NB4 (cell line): ENCODE data around the gene ME3.

Source experiments
- POLR2A ChIP-seq: IDR thresholded peaks from 2 replicates; pipeline ENCODE4 v1.6.1; 2011; ENCODE audit warnings: mild to moderate bottlenecking; ENCODE audit not compliant: insufficient read length; ENCODE audit errors: extremely low read depth
- TF ChIP-seq, protein P1 (sequence below): IDR thresholded peaks from one replicate; pipeline ENCODE4 v1.5.1; 2012; ENCODE audit warnings: low read depth, low read length

- TF ChIP-seq, protein P1, sequence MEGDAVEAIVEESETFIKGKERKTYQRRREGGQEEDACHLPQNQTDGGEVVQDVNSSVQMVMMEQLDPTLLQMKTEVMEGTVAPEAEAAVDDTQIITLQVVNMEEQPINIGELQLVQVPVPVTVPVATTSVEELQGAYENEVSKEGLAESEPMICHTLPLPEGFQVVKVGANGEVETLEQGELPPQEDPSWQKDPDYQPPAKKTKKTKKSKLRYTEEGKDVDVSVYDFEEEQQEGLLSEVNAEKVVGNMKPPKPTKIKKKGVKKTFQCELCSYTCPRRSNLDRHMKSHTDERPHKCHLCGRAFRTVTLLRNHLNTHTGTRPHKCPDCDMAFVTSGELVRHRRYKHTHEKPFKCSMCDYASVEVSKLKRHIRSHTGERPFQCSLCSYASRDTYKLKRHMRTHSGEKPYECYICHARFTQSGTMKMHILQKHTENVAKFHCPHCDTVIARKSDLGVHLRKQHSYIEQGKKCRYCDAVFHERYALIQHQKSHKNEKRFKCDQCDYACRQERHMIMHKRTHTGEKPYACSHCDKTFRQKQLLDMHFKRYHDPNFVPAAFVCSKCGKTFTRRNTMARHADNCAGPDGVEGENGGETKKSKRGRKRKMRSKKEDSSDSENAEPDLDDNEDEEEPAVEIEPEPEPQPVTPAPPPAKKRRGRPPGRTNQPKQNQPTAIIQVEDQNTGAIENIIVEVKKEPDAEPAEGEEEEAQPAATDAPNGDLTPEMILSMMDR: no peak
- no peak for TF ChIP-seq POLR2A
Measured at GRCh38 chr11:86517557-86517956, 154.9 kb downstream of the ME3 start.
